T-helper 22 cell (primary cell): Measurements from ENCODE around the gene HECW1.

Source experiments
- DNase-seq: peaks from one replicate; pipeline ENCODE4 v3.0.0-alpha.2; 2020; ENCODE audit warnings: low read depth

Gene HECW1

GRCh38 chr7:43612599-43613589 lies 500.4 kb downstream of the HECW1 start:
- no peak for DNase-seq
